Measurements from ENCODE around the gene ATG4D.
"Not testable (repeated sequence)": the region's sequence is repeated elsewhere in the genome, so short reads cannot be mapped to it uniquely, and the experiment has no call there.

The ATG4D gene

DNA sequence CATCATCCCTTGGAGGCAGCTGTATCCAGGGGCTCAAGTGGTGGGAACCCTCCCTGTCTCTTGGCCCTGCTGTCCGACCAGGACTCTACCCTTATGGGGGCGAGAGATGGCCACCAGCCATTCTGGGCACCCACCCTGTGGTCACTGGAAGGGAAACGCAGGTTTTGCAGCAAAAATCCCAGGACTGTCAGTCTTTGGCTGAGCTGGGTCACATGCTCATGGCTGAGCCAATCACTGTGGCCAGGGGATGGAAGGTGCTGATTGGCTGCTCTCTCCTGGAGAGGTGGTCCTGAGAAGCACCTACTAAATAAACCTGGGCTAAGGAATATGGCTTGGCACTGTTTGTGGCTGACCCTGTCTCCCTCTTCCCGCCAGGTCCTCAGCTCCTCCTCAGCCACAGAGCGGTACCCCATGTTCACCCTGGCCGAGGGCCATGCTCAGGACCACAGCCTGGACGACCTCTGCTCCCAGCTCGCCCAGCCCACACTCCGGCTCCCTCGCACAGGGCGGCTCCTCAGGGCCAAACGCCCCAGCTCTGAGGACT, 8.9 kb downstream of the ATG4D start:
- no peak for DNase-seq (ENCODE audit: low read depth in 2 of 2)

DNA sequence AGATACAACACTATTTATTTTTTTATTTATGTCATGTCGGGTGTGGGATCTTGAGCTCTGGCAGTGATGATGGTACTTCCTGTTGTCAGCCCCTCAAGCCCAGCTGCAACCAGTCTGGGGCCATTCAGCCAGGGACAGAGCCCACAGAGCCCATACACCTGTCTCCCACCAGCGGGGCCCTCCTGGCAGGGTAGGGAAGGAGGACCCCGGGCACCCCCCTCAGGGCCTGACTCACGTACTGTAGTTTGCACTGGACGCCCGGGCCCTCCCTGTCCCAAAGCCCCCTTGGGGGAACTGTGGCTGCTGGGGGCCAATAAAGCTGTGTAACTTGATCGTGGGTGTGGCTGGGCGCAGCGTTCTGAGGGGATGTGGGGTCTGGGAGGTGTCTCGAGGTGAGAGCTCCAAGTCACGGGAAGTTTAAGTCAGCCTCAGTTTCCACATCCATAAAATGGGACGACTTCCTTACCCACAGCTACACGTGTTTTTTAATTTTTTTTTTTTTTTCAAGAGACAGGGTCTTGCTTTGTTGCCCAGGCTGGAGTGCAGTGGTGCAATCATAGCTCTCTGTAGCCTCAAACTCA, 9.5 kb downstream of the ATG4D start:
- DNase-seq (ENCODE audit: low read depth in 2 of 2) = no peak

DNA sequence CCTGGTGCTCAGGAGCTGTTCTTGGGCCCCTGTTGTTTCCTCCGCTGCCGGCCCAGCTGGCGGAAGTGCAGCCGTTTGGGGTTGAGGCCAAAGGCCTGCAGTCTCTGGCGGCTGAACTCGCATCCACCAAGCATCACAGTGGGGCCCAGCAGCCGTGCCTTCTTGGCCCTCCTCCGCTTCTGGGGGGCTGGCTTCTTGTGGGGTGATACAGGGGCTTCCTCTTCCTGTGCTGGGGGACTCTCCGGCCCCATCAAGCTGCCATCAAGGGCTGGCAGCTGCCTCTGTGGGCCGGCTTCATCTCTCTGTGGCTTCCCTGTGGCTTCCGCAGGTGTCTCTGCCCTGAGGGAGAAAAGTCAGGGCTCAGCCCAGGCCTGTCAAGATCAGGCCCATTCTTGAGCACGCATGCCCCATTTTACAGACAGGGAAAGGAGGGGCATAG, 10.3 kb downstream of the ATG4D start:
- DNase-seq (ENCODE audit: low read depth in 2 of 2) = no peak

DNA sequence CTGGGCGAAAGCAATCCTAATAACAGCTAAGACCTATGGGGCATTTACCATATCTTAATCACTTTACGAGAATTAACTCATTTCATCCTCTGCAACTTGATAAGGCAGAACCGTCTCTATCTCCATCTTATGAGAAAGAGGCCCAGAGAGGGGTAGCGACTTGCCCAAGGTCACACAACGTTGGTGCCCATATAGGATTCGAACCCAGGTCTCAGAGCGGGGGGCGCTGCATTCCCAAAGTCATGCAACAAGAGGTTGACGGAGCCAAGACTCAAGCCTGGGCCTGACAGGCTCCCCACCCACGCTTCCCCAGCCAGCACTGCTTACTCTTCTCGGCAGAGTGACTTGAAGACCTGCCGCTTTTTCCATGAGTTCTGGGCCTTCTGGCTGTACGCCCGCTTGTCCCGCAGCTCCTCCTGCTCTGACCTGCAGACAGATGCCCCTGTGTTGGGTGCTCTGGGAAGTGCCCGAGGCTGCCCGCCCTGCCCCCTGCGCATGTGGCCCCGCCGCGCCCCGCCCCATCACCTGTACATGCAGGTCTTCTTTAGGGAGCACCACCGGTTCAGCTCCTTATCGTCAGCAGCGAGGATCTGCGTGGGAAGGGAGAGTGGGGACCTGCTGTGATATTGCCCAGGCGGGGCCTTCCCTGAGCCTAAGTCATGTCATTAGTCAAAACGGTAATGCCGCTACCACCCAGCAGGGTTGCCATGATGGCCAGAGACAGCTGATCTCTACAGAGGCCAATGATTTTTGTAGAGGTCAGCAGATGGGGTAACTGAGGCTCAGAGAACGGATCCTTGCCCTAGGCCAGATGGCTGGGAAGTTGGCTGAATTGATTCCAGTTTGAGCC, 11.3 kb downstream of the ATG4D start:
- DNase-seq (ENCODE audit: low read depth in 2 of 2) = no peak

DNA sequence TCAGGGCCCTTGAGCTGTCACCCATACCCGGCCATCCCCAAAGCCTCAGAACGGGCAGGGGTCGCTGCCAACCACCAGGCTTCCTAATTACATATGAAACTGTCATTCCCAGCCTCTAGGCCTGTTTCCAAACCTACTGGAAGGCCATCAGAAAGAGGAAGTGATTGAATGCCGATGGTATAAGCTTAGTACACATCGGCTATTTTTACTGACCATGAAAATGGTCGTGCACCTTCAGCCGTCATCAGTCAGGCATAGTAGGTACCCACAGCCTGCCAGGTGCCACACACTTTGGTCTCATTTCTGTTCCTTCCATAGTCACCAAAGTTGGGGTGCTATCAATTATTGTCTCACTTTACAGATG, 11.9 kb downstream of the ATG4D start:
- DNase-seq (ENCODE audit: low read depth in 2 of 2) = no peak

DNA sequence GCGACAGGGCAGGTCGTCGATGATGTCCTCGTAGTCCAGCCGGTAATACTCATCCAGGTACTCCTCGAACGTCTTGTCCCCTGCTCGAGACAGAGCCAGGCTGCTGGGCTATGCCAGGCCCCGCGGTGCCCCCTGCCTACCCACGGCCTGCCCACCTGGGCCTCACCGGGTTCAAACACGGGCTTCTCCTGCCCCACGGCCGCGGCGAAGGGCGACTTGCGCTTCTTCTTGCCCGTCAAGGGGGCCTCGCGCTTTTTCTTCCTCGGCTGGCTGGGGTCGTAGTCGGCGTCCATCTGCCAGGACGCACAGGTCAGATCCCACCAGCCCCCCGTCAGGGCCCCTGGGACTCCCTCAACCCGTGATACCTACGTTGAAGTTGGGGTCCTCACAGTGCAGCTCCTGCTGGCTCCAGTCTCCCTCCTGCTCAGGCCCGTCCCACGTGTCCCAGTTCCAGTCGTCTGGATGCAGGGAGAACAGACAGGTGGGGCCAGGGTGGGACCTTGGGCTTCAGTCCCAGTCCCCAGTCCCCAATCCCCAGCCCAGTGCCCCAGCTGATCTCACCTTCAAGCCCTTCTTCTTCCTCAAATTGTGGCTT, 14.0 kb downstream of the ATG4D start:
- DNase-seq (ENCODE audit: low read depth in 2 of 2) = no peak

DNA sequence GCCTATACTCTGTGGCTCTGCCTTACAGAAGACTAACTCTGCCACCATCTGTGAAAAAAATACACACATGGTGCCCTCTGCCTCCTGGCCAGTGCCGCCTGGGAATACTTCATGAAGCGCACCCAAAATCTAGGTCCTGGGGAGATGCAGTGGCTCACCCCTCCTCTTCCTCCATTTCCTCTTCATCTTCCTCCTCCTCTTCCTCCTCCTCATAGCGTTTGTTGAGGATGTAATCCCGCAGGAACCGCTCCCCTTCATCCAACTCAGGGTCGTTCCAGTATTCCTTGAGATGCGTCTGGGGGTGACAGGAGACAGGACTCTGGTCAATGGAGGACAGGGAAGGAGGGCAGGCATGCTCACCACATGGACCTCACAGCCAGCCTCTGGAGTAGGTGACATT, 16.4 kb downstream of the ATG4D start:
- no peak for DNase-seq (ENCODE audit: low read depth in 2 of 2)

DNA sequence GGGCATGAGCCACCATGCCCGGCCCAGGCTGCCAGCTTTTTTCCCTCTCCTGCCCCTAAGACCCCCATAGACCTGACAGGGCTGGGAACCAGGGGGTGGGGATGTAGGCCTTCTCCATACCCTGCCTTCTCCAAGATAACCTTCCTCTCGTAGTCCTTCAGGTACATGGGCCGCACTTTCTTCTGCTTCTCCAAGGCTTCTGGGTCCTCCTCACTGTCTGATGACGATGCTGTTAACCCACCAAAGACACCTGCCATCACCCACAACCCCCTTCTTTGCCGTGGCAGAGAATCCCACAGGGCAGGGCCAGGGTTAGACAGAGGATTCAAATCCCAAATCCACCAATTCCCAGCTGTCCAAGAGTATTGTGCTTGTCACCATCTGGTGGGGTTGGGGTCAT, 18.9 kb downstream of the ATG4D start:
- DNase-seq (ENCODE audit: low read depth in 2 of 2) = no peak

DNA sequence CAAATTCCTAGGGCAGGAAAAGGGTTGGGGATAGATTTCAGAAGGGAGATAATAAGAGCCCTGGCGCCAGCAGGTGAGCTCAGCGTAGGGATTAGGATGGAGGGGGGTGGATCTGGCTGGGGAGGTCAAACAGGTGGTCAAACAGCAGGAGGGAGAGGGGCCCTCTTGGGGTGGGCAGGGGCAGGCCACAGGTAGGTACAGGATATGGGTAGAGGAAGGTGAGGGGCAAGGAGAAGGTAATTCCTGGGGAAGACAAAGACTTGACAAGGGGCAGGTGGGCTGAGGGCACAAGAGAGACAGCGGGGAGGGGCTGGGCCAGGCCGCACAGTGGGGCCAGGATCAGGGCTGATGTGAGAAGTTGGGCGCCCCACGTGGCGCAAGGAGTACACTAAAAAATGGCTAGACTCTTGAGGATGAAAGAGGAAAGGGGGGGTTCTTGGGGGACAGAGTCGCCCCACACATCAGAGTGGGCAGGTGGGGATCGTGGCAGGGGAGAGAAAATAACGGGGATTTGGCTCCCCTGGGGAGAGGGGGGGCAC, 21.4 kb downstream of the ATG4D start:
- DNase-seq (ENCODE audit: low read depth in 2 of 2) = no peak

DNA sequence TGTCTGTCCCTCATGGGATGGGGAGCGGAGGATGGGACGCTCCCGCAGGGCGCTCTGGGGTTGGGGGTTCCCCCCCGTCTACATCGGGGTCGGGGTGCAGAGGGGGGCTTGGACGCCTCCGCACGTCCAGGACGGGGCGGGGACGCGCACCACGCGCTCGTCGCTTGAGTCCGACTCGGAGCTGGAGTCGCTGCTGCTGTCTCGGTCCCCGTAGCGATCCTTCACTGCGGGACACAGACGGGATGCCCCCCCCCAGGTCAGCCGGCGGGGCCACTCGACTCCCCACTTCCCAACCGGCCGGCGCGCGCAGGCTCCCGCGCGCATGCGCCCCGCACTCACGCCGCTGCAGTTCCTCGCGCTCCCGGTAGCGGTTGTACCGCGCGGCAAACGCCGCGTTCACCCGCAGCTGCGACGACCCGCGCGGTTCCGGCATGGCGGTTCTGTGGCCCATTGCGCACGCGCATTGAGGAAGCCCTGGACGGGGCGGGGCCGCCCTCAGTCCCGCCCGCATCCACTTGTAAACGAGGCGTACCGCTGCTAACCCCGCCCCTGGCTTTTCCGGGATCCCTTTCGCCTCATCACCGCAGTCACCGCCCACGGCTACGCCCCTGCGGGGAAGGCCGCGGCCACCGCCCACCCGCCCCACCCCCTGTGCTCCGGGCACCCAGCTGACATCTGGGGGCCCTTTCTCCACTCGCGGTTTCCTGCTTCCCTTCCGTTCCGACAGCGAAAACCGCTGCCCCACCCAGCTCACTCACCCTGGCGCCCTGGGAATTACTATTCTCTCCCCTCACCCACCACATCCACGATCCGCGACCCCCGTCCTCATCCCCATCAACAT, 22.1 kb downstream of the ATG4D start, which contains the start of gene KRI1:
KRI1 (minus strand) TSS at position 444 of the 841 bp plus-strand sequence; CDS start at position 433, 11 bp downstream.
- peak; percentile 96 to 99 for DNase-seq (ENCODE audit: low read depth in 2 of 2)

DNA sequence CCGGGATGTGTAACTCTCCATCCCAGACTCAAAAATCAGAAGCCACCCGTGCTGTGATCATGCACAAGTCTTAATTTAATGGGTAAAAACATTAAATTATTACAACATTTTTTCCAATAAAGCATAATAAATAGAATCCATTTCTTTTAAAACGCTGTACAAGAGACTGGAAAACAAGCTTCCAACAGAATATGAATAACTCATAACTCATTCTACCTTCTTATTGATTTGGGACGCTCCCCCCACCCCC, 22.6 kb downstream of the ATG4D start:
- no peak for DNase-seq (ENCODE audit: low read depth in 2 of 2)

DNA sequence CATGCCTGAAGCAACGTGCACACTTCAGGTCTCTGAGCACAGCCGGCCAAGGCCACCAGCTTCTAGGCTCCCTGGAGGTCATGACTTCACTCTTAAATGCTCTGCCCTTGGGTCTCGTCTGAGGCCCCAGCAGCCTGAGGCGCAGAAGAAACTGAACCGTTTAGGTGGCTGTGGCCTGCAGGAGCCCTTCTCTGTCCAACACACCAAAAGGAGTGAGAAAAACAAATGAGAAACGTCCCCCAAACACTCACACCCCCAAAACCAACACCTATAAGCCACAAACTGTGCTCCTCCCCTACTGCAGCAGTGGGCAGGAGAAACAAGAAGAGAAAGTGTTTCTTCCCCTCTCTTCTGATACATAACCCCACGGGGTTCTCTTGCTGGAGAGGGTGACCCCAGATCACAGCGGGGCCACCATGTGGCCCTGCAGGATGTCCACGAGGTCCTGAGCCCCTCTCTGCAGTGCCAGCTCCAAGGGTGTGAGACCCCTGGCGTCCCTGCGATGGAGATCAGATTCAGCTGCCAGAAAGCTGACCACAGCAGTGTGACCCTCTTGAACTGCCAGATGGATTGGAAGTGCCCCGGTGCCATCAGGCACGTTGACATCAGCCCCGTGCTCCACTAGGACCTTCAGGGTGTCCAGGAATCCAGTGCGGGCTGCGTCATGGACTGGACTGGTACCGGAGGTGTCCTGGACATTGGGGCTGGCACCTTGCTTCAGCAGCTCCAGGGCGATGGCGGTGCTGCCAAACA, 23.1 kb downstream of the ATG4D start:
- no peak for DNase-seq (ENCODE audit: low read depth in 2 of 2)

DNA sequence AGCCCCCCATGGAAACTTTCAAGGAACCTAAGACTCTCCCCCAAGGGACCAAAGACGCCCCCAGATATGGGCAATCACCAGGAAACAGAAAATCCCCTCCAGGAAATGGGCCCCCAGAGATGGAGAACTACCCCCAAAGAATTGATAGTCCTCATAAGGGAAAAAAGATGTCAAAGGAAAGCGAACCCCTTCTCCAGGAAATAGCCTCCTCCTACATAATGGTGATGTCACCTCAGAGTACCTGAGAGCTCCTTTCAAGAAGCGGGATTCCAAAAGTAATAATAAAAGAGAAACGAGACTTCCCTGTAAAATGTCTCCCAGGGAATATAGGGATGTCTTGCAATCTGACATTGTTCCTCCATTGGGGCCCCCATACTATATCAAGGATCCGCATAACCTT, 24.0 kb downstream of the ATG4D start:
- no peak for DNase-seq (ENCODE audit: low read depth in 2 of 2)

DNA sequence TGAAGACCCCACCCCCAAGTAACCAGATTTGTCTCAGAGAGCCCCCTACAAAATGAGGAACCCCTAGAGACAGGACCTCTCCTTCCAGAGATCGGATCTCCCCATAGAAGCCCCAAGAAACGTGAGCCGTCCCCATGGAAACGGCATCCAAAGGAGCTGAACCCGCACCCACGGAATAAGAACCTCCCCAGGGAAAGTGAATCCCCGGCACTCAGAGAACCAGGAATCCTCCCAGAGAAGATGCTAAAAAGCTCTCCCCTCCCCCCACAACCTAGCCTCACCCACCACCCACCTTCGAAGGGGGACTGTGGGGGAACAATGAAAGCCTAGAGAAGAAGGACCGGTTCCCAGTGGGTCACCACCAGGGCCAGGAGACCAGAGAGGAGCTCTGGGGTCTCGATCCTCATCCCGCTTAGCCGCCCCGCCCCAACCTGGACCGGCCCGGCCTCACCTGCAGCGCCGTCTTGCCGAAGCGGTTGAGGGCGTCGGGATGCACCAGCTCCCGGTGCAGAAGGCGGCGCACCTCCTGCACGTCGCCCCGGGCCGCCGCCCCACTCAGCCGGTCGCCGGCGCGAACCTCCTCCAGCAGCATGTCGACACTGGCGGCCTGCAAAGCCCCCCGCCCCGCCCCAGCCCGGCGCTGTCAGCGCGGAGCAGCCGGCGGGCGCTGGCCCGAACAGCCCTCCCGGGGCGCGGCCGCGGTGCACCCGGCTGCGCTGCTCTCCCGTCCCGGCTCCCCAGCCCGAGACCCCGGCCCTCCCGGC, 24.5 kb downstream of the ATG4D start:
- DNase-seq (ENCODE audit: low read depth in 2 of 2) = no peak

DNA sequence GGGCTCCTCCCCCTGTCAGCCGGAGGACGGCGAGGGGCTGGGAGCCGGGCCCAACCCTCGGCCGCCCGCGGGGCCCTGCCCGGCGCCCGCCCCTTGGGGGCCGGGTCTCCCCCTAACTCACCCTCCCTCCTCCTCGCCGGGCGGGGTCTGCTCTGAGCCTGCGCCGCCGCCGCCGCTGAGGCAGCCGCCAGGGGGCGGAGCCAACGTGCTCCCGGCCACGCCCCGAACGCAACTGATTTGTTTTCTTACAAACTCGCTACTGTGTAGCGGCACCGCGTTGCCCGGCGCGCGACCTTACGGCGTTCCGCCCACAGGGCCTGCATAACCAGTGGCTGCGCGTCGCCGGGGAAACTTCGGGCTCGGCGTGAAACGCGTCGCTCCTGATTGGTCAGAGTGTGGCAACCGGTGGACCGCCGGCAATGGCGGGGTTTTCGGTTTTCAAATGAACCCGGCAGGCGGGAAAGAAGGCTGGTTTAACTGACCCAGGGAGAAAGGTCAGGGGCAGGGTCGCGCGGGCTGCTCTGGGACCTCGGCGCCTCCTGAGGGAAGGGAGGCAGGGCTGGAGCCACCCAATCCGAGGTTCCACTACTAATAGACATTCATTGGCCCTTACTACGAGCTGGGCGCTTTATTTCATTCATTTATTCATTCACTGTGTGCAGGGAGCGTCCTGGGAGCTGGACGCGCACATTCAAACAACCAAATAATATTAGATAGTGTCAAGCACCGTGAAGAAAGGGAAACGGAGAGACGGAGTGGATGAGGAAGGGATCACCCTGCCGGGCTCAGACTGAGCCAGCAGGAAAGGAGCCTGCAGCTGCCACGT, 25.3 kb downstream of the ATG4D start, which contains the start of gene CDKN2D:
CDKN2D (minus strand) TSS at position 154 of the 826 bp plus-strand sequence. CDS start 326 bp downstream, outside the sequence.
- DNase-seq (ENCODE audit: low read depth in 2 of 2) = peak; percentile 97 to 99

DNA sequence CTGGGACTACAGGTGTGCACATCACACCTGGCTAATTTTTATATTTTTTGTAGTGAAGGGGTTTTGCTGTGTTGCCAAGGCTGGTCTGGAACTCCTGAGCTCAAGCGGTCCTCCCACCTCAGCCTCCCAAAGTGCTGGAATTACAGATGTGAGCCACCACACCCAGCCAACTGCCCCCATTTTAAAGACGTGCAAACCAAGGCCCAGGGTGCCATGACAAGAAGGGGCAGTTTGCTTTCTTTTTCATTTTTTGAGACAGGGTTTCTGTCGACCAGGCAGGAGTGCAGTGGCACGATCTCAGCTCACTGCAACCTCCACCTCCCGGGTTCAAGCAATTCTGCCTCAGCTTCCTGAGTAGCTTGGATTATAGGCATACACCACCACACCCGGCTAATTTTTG, 30.1 kb downstream of the ATG4D start:
- DNase-seq (ENCODE audit: low read depth in 2 of 2) = not testable (repeated sequence)

DNA sequence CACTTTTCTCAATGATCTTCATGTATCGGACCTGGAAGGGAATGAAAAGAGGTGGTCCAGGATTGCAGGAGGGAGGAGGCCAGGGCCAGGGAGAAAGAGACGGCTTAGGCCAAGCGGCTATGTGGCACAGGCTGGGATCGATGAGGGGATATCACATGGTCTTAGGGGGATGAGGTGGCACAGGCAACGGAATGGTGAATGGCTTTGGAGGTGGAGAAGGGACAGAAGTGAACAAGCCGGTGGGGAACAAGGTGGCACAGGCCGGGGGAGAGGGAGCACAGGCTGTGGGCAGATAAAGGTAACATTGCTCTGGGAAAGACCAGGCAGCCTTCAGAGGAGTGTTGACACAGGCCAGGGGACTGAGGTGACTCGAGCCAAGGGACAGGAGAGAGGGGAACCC, 30.8 kb downstream of the ATG4D start:
- DNase-seq (ENCODE audit: low read depth in 2 of 2) = no peak

DNA sequence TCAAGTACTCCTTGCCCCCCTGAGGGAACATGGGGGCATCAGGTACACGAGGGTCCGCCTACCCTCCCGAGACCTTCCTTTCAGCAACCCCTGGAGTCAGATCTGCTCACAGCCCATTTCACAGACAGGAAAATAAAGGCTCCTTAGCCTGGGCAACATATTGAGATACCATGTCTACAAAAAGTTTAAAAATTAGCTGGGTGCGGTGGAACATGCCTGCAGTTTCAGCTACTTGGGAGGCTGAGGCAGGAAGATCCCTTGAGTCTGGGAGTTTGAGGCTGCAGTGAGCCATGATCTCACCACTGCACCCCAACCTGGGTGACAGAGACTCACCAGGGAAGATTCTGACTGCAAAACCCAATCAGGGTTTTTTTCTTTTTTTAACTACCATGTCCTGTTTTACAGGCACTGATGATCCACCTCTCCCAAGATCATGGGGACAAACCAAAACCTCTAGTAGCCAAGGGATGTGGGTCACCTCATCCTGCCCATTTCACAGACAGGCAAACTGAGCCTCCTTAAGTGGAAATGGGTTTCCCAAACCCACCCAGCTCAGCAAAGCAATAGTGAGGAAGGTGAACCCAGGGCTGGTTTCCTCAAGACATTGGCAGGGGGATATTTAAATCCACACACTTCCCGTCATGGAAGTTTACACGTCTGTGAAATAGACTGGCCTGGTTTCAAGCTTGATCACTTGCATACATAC, 31.5 kb downstream of the ATG4D start:
- DNase-seq (ENCODE audit: low read depth in 2 of 2) = no peak

DNA sequence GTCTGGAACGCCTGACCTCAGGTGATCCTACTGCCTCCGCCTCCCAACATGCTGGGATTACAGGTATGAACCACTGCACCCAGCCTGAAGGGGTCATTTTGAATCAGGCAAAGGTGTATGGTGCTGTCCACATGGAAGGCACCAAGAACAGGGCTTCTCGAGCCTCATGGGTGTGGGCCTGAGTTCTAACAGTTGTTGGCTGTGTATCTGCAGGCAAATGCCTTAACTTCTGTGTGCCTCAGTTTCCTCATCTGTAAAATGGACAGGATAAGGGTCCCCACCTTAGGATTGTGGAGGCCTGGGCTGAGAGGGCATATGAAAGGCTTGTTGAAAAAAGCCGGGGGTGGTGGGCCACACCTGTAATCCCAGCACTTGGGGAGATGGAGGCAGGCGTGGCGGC, 34.2 kb downstream of the ATG4D start:
- DNase-seq (ENCODE audit: low read depth in 2 of 2) = no peak

Data from stimulated activated CD4-positive, alpha-beta T cell treated with anti-CD3 and anti-CD28 coated beads, Interleukin-1b, Interleukin-23, amount 100 ng/mL, for 1 hour (primary cell).